HUES6 (cell line): Measurements from ENCODE around the gene SLC5A10.

Source experiments
- H3K27ac ChIP-seq: 2 replicates; pipeline ENCODE4 v1.7.0; 2013; ENCODE audit warnings: low read depth, mild to moderate bottlenecking, low read length, inconsistent platforms
- H3K27me3 ChIP-seq: 2 replicates; pipeline ENCODE4 v1.6.1; 2013; ENCODE audit warnings: low read length; ENCODE audit not compliant: control insufficient read depth, insufficient read depth
- H3K36me3 ChIP-seq: 2 replicates; pipeline ENCODE4 v1.6.1; 2013; ENCODE audit warnings: low read length; ENCODE audit not compliant: control insufficient read depth, insufficient read depth
- H3K4me1 ChIP-seq: 2 replicates; pipeline ENCODE4 v1.6.1; 2013; ENCODE audit warnings: low read length; ENCODE audit not compliant: control insufficient read depth, insufficient read depth
- H3K4me3 ChIP-seq: 2 replicates; pipeline ENCODE4 v1.5.1; 2013; ENCODE audit warnings: low read depth, low read length
- H3K9ac ChIP-seq: one replicate; pipeline ENCODE4 v1.6.1; 2013; ENCODE audit warnings: mild to moderate bottlenecking, low read length
- H3K9me3 ChIP-seq: 2 replicates; pipeline ENCODE4 v1.6.1; 2013; ENCODE audit warnings: low read depth, low read length; ENCODE audit not compliant: control insufficient read depth, insufficient read depth

SLC5A10 gene

GRCh38 chr17:18958611-18959010, 6.6 kb downstream of the SLC5A10 start:
- no peaks in the 10 kb centered on the region for H3K27me3 ChIP-seq
- peaks cover 3% of the 10 kb centered on the region; the same call in 1 of the 2 replicates for H3K4me1 ChIP-seq
- H3K27ac ChIP-seq, result no peak overlapping the region
- no peaks in the 10 kb centered on the region for H3K36me3 ChIP-seq
- H3K4me3 ChIP-seq, result no peak overlapping the region
- no peaks in the 10 kb centered on the region for H3K9me3 ChIP-seq
- H3K9ac ChIP-seq, result no peak overlapping the region

DNA sequence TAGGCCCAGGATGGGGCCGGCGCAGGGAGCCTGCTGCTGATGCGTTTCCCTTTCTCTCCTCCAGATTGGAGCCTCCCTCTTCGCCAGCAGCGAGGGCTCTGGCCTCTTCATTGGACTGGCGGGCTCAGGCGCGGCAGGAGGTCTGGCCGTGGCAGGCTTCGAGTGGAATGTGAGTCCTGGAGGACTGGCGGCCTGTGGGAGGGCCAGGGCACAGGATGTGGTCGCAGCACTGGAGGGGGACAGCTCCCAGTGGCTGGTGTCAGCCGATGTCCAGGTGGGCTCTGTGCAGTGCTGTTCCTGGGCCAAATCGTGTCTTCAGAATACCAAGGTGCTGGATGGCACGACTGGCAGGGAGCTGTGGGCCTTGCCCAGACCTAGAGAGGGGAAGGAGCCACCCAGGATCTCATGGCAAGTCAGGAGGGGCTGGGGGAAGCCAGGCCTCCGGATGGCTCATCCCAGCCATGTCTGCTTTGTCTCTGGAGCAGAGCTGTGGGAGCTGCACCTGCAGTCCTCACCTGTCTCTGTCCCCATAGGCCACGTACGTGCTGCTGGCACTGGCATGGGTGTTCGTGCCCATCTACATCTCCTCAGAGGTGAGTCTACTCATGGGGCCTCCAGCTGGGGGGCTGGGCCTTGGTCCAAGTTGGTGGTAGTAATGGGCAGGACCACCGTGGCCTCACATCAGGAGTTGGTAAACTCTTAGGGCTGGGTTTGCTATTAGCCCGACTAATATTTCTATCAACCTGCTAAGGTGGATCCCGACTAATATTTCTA, 7.3 kb downstream of the SLC5A10 start:
- Histone ChIP-seq H3K9ac (no peak overlapping the region), H3K4me3 (no peak overlapping the region), H3K27me3 (no peaks in the 10 kb centered on the region), H3K36me3 (no peaks in the 10 kb centered on the region), H3K9me3 (no peaks in the 10 kb centered on the region), H3K27ac (no peak overlapping the region), H3K4me1 (peaks cover 3% of the 10 kb centered on the region; the same call in 1 of the 2 replicates)

DNA sequence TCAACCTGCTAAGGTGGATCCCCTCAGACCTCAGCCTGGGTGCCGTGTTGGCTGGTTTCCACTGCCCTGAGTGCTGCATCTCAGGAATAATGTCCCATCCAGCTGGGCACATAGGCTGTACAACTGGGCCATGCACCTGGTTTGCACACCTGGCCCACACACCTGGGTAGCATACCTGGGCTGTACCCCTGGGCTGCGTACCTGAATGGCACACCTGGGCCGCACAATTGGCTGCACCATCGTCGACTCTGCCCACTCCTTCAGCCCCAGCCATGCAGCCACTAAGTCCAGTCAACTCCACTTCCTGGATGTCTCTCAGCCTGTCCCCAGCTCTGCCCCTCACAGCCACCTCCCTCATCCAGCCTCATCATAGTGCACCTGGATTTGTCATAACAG, 7.9 kb downstream of the SLC5A10 start:
- no peak overlapping the region for H3K9ac ChIP-seq
- H3K4me3 ChIP-seq, result no peak overlapping the region
- H3K9me3 ChIP-seq, result no peaks in the 10 kb centered on the region
- H3K4me1 ChIP-seq, result peaks cover 3% of the 10 kb centered on the region; the same call in 1 of the 2 replicates
- no peak overlapping the region for H3K27ac ChIP-seq
- no peaks in the 10 kb centered on the region for H3K36me3 ChIP-seq
- no peaks in the 10 kb centered on the region for H3K27me3 ChIP-seq

GRCh38 chr17:18960241-18960665, 8.3 kb downstream of the SLC5A10 start:
- no peaks in the 10 kb centered on the region for H3K9me3 ChIP-seq
- H3K36me3 ChIP-seq, result no peaks in the 10 kb centered on the region
- H3K4me1 ChIP-seq, result peaks cover 3% of the 10 kb centered on the region; the same call in 1 of the 2 replicates
- no peak overlapping the region for H3K27ac ChIP-seq
- H3K27me3 ChIP-seq, result no peaks in the 10 kb centered on the region
- no peak overlapping the region for H3K9ac ChIP-seq
- H3K4me3 ChIP-seq, result no peak overlapping the region

DNA sequence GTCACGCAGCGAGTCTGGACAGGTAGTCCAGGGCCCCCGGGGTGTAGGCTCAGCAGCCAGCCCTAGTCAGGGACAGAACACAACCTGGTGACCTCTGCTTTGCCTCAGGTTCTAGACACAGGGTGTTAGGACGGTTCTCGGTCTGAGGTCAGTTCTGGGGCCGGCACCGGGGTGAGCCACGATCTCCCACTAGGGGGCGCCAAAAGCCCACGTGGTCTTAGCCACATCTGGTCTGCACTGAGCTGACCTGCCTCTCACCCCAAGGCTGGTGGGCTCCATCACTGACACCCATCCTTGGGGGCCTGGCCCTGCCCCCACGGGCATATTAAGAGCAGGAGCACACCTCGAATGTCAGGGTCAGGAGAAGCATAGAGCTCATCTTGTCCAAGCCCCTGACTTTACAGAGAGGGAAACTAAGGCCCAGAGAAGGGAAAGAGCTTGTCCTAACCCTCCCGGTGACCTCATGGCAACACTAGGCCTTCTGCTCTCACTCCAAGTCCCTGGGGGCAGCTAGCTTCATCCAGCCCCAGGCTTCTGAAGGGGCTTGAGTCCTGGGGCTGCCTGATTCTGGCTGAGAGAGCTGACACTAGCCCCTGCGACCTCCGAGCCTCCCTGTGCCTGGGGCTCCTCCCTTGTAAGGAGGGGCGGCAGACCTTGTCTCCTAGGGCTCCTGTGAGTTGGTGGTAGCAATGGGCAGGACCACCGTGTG, 9.0 kb downstream of the SLC5A10 start:
- Histone ChIP-seq H3K4me3 (no peak overlapping the region), H3K27ac (no peak overlapping the region), H3K9ac (no peak overlapping the region), H3K27me3 (no peaks in the 10 kb centered on the region), H3K36me3 (no peaks in the 10 kb centered on the region), H3K9me3 (no peaks in the 10 kb centered on the region), H3K4me1 (peaks cover 3% of the 10 kb centered on the region; the same call in 1 of the 2 replicates)

- H3K4me1 ChIP-seq, result peaks cover 3% of the 10 kb centered on the region; the same call in 1 of the 2 replicates
- no peaks in the 10 kb centered on the region for H3K27me3 ChIP-seq
- H3K27ac ChIP-seq, result no peak overlapping the region
- H3K4me3 ChIP-seq, result no peak overlapping the region
- H3K9ac ChIP-seq, result no peak overlapping the region
- H3K36me3 ChIP-seq, result no peaks in the 10 kb centered on the region
- H3K9me3 ChIP-seq, result no peaks in the 10 kb centered on the region
Observed at GRCh38 chr17:18961634-18962493, 9.9 kb downstream of the SLC5A10 start.

DNA sequence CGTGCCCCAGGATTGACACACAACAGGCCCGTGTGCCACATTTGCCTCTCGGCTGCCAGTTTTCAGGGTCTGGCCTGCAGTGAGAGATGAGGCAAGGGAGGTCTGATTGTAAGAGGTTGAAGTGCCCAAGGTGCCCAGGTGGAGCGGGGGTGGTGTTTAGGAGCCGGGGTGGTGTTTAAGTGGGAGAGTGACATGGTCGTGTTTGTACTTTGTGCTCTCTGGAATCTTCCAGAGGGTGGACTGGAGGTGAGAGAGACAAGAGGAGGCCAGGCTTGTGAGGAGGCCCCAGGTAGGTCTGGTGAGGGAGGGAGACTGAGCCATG, 10.5 kb downstream of the SLC5A10 start:
- H3K36me3 ChIP-seq, result no peaks in the 10 kb centered on the region
- H3K27me3 ChIP-seq, result no peaks in the 10 kb centered on the region
- no peak overlapping the region for H3K4me3 ChIP-seq
- H3K4me1 ChIP-seq, result peaks cover 8% of the 10 kb centered on the region; the same call in 1 of the 2 replicates
- no peak overlapping the region for H3K27ac ChIP-seq
- no peak overlapping the region for H3K9ac ChIP-seq
- no peaks in the 10 kb centered on the region for H3K9me3 ChIP-seq

- peaks cover 17% of the 10 kb centered on the region; the same call in 1 of the 2 replicates for H3K4me1 ChIP-seq
- H3K27me3 ChIP-seq, result no peaks in the 10 kb centered on the region
- H3K36me3 ChIP-seq, result no peaks in the 10 kb centered on the region
- H3K27ac ChIP-seq, result no peak overlapping the region
- no peak overlapping the region for H3K9ac ChIP-seq
- no peak overlapping the region for H3K4me3 ChIP-seq
- no peaks in the 10 kb centered on the region for H3K9me3 ChIP-seq
Observed at GRCh38 chr17:18963126-18964017, 11.4 kb downstream of the SLC5A10 start.

- Histone ChIP-seq H3K4me3 (no peak overlapping the region), H3K9ac (no peak overlapping the region), H3K9me3 (no peaks in the 10 kb centered on the region), H3K4me1 (peaks cover 23% of the 10 kb centered on the region), H3K27ac (no peak overlapping the region), H3K27me3 (no peaks in the 10 kb centered on the region), H3K36me3 (no peaks in the 10 kb centered on the region)
Observed at GRCh38 chr17:18964018-18964351, 12.0 kb downstream of the SLC5A10 start.

GRCh38 chr17:18964550-18964949, 12.6 kb downstream of the SLC5A10 start:
- Histone ChIP-seq H3K9me3 (no peaks in the 10 kb centered on the region), H3K9ac (no peak overlapping the region), H3K27me3 (no peaks in the 10 kb centered on the region), H3K4me3 (no peak overlapping the region), H3K27ac (no peak overlapping the region), H3K36me3 (no peaks in the 10 kb centered on the region; the same call in 1 of the 2 replicates), H3K4me1 (peaks cover 28% of the 10 kb centered on the region)
